Spleen (tissue), 7 donors: ENCODE results near the gene NAPSA.

Source experiments
- POLR2AphosphoS5 ChIP-seq, 3 donors: sonication (generic); formaldehyde crosslinking; IDR thresholded peaks; one replicate each; pipeline ENCODE4 v1.5.1; 2017; ENCODE audit warnings: antibody characterized with exemption in 3 of 3
- TF ChIP-seq, protein P1 (sequence below), 11 experiments: fragments of 200-600 bp in 7 of 11; fragments of 450-650 bp in 4 of 11; sonication (generic) in 4 of 11; IDR thresholded peaks in 8 of 11; conservative IDR thresholded peaks in 3 of 11; 1 replicate in 7 of 11; 2 replicates in 4 of 11; pipeline versions ENCODE4 v1.4.0 to v1.8.0; 2016 to 2021; ENCODE audit warnings: antibody characterized with exemption in 11 of 11, inconsistent platforms in 4 of 11, mild to moderate bottlenecking in 1 of 11
- donor health status: DM: no; HTN: no; CAD: no; lungs with moderate emphysema.
- donor health status: DM: no; HTN: no; CAD: no.
- donor health status: DM: no; HTN: no; CAD: no.

- TF ChIP-seq, protein P1, sequence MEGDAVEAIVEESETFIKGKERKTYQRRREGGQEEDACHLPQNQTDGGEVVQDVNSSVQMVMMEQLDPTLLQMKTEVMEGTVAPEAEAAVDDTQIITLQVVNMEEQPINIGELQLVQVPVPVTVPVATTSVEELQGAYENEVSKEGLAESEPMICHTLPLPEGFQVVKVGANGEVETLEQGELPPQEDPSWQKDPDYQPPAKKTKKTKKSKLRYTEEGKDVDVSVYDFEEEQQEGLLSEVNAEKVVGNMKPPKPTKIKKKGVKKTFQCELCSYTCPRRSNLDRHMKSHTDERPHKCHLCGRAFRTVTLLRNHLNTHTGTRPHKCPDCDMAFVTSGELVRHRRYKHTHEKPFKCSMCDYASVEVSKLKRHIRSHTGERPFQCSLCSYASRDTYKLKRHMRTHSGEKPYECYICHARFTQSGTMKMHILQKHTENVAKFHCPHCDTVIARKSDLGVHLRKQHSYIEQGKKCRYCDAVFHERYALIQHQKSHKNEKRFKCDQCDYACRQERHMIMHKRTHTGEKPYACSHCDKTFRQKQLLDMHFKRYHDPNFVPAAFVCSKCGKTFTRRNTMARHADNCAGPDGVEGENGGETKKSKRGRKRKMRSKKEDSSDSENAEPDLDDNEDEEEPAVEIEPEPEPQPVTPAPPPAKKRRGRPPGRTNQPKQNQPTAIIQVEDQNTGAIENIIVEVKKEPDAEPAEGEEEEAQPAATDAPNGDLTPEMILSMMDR (IDR thresholded peaks at IDR 0.05 in 8 of 11, conservative IDR thresholded peaks at IDR 0.05 in 3 of 11) = no peak
- TF ChIP-seq POLR2AphosphoS5 (IDR thresholded peaks at IDR 0.05) = no peak
These were observed 33.9 kb upstream of the NAPSA start for GRCh38 chr19:50399368-50399745.
